Dermis blood vessel endothelial cell (primary cell): ENCODE results near the gene MINDY4. TPM values are rescaled to one million over a fixed set of nuclear protein-coding genes. Genes with fewer than 3 reads are reported as not detected.

Experiments
- DNase-seq: peaks from one replicate; pipeline ENCODE4 v3.0.0; 2010
- total RNA-seq: library from RNA; depleted of rRNA; stranded (reverse); fragments of >200 nt; gene quantifications from 2 replicates; pipeline ENCODE4 v1.2.3, GENCODE V29; 2014

MINDY4 gene
- total RNA-seq, 1 donor from 2014 or later, result 6.1 TPM

GRCh38 chr7:30880941-30881340 lies 109.7 kb downstream of the MINDY4 start:
- DNase-seq, result no peak

GRCh38 chr7:30881448-30881847 lies 110.2 kb downstream of the MINDY4 start:
- DNase-seq, result no peak

GRCh38 chr7:30884881-30885280 lies 113.7 kb downstream of the MINDY4 start:
- no peak for DNase-seq

- no peak for DNase-seq
Measured at GRCh38 chr7:30886608-30887011, 115.4 kb downstream of the MINDY4 start.

GRCh38 chr7:30887464-30887872 lies 116.3 kb downstream of the MINDY4 start:
- no peak for DNase-seq

GRCh38 chr7:30888747-30889146 lies 117.5 kb downstream of the MINDY4 start:
- DNase-seq, result peak; percentile 71

- DNase-seq, result no peak
Measured at GRCh38 chr7:30890226-30890625, 119.0 kb downstream of the MINDY4 start.

GRCh38 chr7:30893357-30893756 lies 122.1 kb downstream of the MINDY4 start:
- peak; percentile 94 for DNase-seq

- no peak for DNase-seq
Measured at GRCh38 chr7:30894009-30894408, 122.8 kb downstream of the MINDY4 start.

GRCh38 chr7:30894866-30895605 lies 123.8 kb downstream of the MINDY4 start:
- peak; percentile 52 for DNase-seq

- DNase-seq, result no peak
Measured at GRCh38 chr7:30896036-30896435, 124.8 kb downstream of the MINDY4 start.

- DNase-seq, result no peak
Measured at GRCh38 chr7:30896783-30897637, 125.8 kb downstream of the MINDY4 start.

- no peak for DNase-seq
Measured at GRCh38 chr7:30897770-30898169, 126.6 kb downstream of the MINDY4 start.

GRCh38 chr7:30898411-30898810 lies 127.2 kb downstream of the MINDY4 start:
- peak; percentile 68 for DNase-seq

- no peak for DNase-seq
Measured at GRCh38 chr7:30899066-30899465, 127.8 kb downstream of the MINDY4 start.

- DNase-seq, result no peak
Measured at GRCh38 chr7:30899630-30900029, 128.4 kb downstream of the MINDY4 start.

GRCh38 chr7:30900053-30900452 lies 128.8 kb downstream of the MINDY4 start:
- no peak for DNase-seq

GRCh38 chr7:30900803-30901362 lies 129.7 kb downstream of the MINDY4 start:
- DNase-seq, result no peak

GRCh38 chr7:30901856-30902255 lies 130.6 kb downstream of the MINDY4 start:
- DNase-seq, result no peak

GRCh38 chr7:30902466-30902865 lies 131.2 kb downstream of the MINDY4 start:
- DNase-seq, result no peak

GRCh38 chr7:30903146-30903545 lies 131.9 kb downstream of the MINDY4 start:
- DNase-seq, result no peak

- no peak for DNase-seq
Measured at GRCh38 chr7:30904561-30904960, 133.3 kb downstream of the MINDY4 start.
